C4-2B (cell line): ENCODE data around the gene CLEC19A.

Experiments
- CTCF ChIP-seq: fragments of 450-650 bp; conservative IDR thresholded peaks from 2 replicates; pipeline ENCODE4 v1.5.1; 2017; ENCODE audit warnings: mild to moderate bottlenecking
- ZFX ChIP-seq: fragments of 450-650 bp; IDR thresholded peaks from 2 replicates; pipeline ENCODE4 v1.6.1; 2017

GRCh38 chr16:19290860-19291259, 5.3 kb downstream of the CLEC19A start:
- TF ChIP-seq CTCF, result no peak
- TF ChIP-seq ZFX, result no peak
